PC-3 (cell line): Measurements from ENCODE around the gene TRPM1. TPM values are rescaled to one million over a fixed set of nuclear protein-coding genes. Genes with fewer than 3 reads are reported as not detected.
A peak's percentile ranks its signal among the peaks of the same experiment; 100 is the strongest.

ENCODE experiments used
- ATAC-seq: fragments of 200-7000 bp; cut with Tn5 transposase; 2 replicates; pipeline ENCODE4 v1.9.1; 2020; ENCODE audit warnings: mild to moderate bottlenecking, moderate library complexity
- BruUV-seq: library from RNA; stranded (reverse); fragments of 400-500 nt; replicated peaks from 2 replicates; lab custom pipeline; 2021; lab: Mats Ljungman, UMichigan
- CTCF ChIA-PET: fragments of 300-600 bp; sonication (Branson Sonifier 250); formaldehyde crosslinking; loops from one replicate; lab custom pipeline; 2022; ENCODE audit warnings: antibody characterized with exemption; lab: Charles Lee
- POLR2A ChIA-PET: fragments of 300-600 bp; sonication (Branson Sonifier 250); formaldehyde crosslinking; loops from one replicate; lab custom pipeline; 2022; ENCODE audit warnings: antibody characterized with exemption; ENCODE audit not compliant: unreplicated experiment; lab: Charles Lee
- DNase-seq: peaks from one replicate; pipeline ENCODE4 v3.0.0-alpha.2; 2015
- H2AFZ ChIP-seq: fragments of 300-600 bp; sonication (generic); 2 replicates; pipeline ENCODE4 v1.6.0; 2016; ENCODE audit warnings: antibody characterized with exemption, low read length
- H3F3A ChIP-seq: fragments of 300-600 bp; sonication (generic); one replicate; pipeline ENCODE4 v1.6.0; 2017; ENCODE audit warnings: antibody characterized with exemption, low read length, control low read depth, mild to moderate bottlenecking; ENCODE audit not compliant: unreplicated experiment
- H3K27ac ChIP-seq: fragments of 300-600 bp; sonication (generic); 2 replicates; pipeline ENCODE4 v1.5.1; 2016; ENCODE audit warnings: mild to moderate bottlenecking, low read length
- H3K27me3 ChIP-seq: fragments of 300-600 bp; sonication (generic); 2 replicates; pipeline ENCODE4 v1.6.1; 2016; ENCODE audit warnings: low read length, mixed read lengths
- H3K36me3 ChIP-seq: fragments of 300-600 bp; sonication (generic); 2 replicates; pipeline ENCODE4 v1.6.1; 2016; ENCODE audit warnings: low read depth, mixed run types, low read length, mixed read lengths
- H3K4me1 ChIP-seq: fragments of 300-600 bp; sonication (generic); 2 replicates; pipeline ENCODE4 v1.5.1; 2016; ENCODE audit warnings: low read length; ENCODE audit not compliant: insufficient read depth
- H3K4me2 ChIP-seq: fragments of 300-600 bp; sonication (generic); 2 replicates; pipeline ENCODE4 v1.6.0; 2016; ENCODE audit warnings: low read length
- H3K4me3 ChIP-seq: fragments of 300-600 bp; sonication (generic); 2 replicates; pipeline ENCODE4 v1.5.1; 2016; ENCODE audit warnings: mild to moderate bottlenecking, low read length, mixed read lengths
- H3K79me2 ChIP-seq: fragments of 300-600 bp; sonication (generic); 2 replicates; pipeline ENCODE4 v1.6.1; 2017; ENCODE audit warnings: low read length, mixed read lengths
- H3K9ac ChIP-seq: fragments of 300-600 bp; sonication (generic); 2 replicates; pipeline ENCODE4 v1.6.0; 2016; ENCODE audit warnings: mild to moderate bottlenecking, low read length
- H3K9me2 ChIP-seq: fragments of 300-600 bp; sonication (generic); replicated peaks from 2 replicates; pipeline ENCODE4 v1.6.1; 2016; ENCODE audit warnings: mixed run types, low read length, mixed read lengths
- H3K9me3 ChIP-seq: fragments of 300-600 bp; sonication (generic); 2 replicates; pipeline ENCODE4 v1.6.1; 2016; ENCODE audit warnings: low read length, mixed read lengths
- H4K20me1 ChIP-seq: fragments of 300-600 bp; sonication (generic); 2 replicates; pipeline ENCODE4 v1.6.1; 2016; ENCODE audit warnings: low read length, mixed read lengths
- CTCF ChIP-seq: fragments of 300-600 bp; sonication (generic); conservative IDR thresholded peaks from 2 replicates; pipeline ENCODE4 v1.5.1; 2017; ENCODE audit warnings: antibody characterized with exemption, low read depth, mild to moderate bottlenecking, low read length
- EZH2 ChIP-seq: fragments of 300-600 bp; sonication (generic); IDR thresholded peaks from one replicate; pipeline ENCODE4 v1.6.1; 2017; ENCODE audit warnings: antibody characterized with exemption, mild to moderate bottlenecking, low read length; ENCODE audit not compliant: unreplicated experiment
- EZH2phosphoT487 ChIP-seq: fragments of 300-600 bp; sonication (generic); IDR thresholded peaks from 2 replicates; pipeline ENCODE4 v1.6.1; 2018; ENCODE audit warnings: mild to moderate bottlenecking, antibody characterized with exemption, low read length, borderline replicate concordance
- intact Hi-C: fragments of 100-400 bp; cut with micrococcal nuclease; formaldehyde crosslinking; loops from 2 replicates; pipeline ENCODE4 v1.9.0; 2023
- total RNA-seq: library from RNA; depleted of rRNA; stranded (reverse); fragments of >200 nt; gene quantifications from 2 replicates; pipeline ENCODE4 v1.2.3, GENCODE V29; 2014

TRPM1 gene
- total RNA-seq, 1 experiment from 2014 or later = not detected

- no peaks in the 10 kb centered on the region for H3K79me2 ChIP-seq
- H3K4me2 ChIP-seq = no peak overlapping the region
- no peaks in the 10 kb centered on the region for H3K36me3 ChIP-seq
- no peaks in the 10 kb centered on the region for H3K9me3 ChIP-seq
- DNase-seq (no peak), ATAC-seq (no peak)
- TF ChIP-seq EZH2phosphoT487 = no peak
- TF ChIP-seq EZH2 = no peak
- TF ChIP-seq CTCF = no peak
- intact Hi-C loops = no loop called here
- no peaks in the 10 kb centered on the region for H4K20me1 ChIP-seq
- CTCF ChIA-PET = no interaction called here
- no peak overlapping the region for H3K27ac ChIP-seq
- H3K4me3 ChIP-seq = no peak overlapping the region
- no peak overlapping the region for H3K9ac ChIP-seq
- BruUV-seq = no TSS peak
- no peak overlapping the region for H2AFZ ChIP-seq
- 0 out of 2 replicates have a peak, but pooled peaks cover 4% of the 10 kb centered on the region for H3K9me2 ChIP-seq
- peaks cover 32% of the 10 kb centered on the region for H3K27me3 ChIP-seq
- H3K4me1 ChIP-seq = no peaks in the 10 kb centered on the region
- H3F3A ChIP-seq = no peaks in the 10 kb centered on the region
- POLR2A ChIA-PET = no interaction called here
Observed at GRCh38 chr15:31070867-31071266, 30.7 kb downstream of the TRPM1 start.

- POLR2A ChIA-PET = no interaction called here
- no peak for ATAC-seq
- intact Hi-C loops = no loop called here
Observed at GRCh38 chr15:31069360-31070000, 32.0 kb downstream of the TRPM1 start.

More at GRCh38 chr15:31069360-31070000, 32.0 kb downstream of the TRPM1 start:
- no peaks in the 10 kb centered on the region for H4K20me1 ChIP-seq
- TF ChIP-seq EZH2phosphoT487 = no peak
- TF ChIP-seq EZH2 = no peak
- TF ChIP-seq CTCF = no peak
- CTCF ChIA-PET = no interaction called here
- H3K27me3 ChIP-seq = peaks cover 30% of the 10 kb centered on the region
- no peaks in the 10 kb centered on the region for H3K79me2 ChIP-seq
- no peaks in the 10 kb centered on the region for H3K9me3 ChIP-seq
- no TSS peak for BruUV-seq
- DNase-seq = peak; percentile 21
- no peaks in the 10 kb centered on the region for H3K4me1 ChIP-seq
- H3K36me3 ChIP-seq = no peaks in the 10 kb centered on the region
- H3K9ac ChIP-seq = no peak overlapping the region
- no peak overlapping the region for H3K27ac ChIP-seq
- H3K4me2 ChIP-seq = no peak overlapping the region
- no peak overlapping the region for H3K4me3 ChIP-seq
- no peak overlapping the region for H2AFZ ChIP-seq
- no peaks in the 10 kb centered on the region for H3F3A ChIP-seq
- H3K9me2 ChIP-seq = 0 out of 2 replicates have a peak, but pooled peaks cover 4% of the 10 kb centered on the region
